ENCODE data around the gene MXD3.
"Not testable (repeated sequence)": the region's sequence is repeated elsewhere in the genome, so short reads cannot be mapped to it uniquely, and the experiment has no call there.

The MXD3 gene, protein sequence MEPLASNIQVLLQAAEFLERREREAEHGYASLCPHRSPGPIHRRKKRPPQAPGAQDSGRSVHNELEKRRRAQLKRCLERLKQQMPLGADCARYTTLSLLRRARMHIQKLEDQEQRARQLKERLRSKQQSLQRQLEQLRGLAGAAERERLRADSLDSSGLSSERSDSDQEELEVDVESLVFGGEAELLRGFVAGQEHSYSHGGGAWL

DNA sequence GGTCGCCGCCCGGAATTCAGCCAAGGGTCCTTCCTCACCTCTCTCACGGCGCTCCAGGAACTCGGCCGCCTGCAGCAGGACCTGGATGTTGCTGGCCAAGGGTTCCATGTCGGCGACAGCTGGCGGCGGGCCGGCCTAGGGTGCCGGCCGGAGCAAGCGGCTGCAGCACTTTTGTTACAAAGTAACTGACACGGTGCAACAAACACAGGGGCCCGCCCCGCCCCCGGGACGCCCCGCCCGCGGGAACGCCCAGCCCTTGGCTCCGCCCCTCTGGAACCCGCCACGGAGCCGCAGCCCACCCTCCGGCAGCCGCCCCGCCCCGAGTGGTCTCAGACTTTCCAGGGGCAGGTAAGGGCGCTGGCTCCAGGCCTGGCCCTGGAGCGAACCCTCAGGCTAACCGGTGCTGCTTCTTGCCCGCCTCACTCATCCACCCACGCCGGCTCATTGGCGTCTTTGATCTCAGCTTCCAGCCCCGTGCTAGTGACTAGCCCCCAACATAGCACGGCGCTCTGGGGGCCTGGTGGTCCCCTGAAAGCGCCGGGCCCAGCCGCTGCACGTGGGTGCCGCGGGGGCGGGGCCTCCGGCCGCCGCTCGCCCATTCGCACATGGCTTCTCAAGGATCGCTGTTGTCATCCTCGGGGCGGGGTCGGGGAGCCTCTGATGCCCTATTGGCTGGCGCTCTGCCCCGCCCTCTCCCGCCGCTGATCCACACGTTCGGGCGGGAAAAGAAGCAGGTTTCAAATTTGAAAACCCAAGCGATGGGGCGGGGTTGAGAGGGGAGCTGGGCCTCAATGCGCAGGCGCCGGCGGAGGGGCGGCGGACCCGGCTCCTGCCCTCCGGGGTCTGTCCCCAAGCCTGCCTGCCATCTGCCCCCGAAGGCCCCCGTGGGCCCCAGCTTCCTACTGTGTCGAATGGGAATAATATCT is at the start of gene MXD3:
TSS of gene MXD3 (minus strand) at position 176 of the 926 bp plus-strand sequence. CDS start at position 108, 68 bp downstream.
- DNase-seq = peak; percentile 95

DNA sequence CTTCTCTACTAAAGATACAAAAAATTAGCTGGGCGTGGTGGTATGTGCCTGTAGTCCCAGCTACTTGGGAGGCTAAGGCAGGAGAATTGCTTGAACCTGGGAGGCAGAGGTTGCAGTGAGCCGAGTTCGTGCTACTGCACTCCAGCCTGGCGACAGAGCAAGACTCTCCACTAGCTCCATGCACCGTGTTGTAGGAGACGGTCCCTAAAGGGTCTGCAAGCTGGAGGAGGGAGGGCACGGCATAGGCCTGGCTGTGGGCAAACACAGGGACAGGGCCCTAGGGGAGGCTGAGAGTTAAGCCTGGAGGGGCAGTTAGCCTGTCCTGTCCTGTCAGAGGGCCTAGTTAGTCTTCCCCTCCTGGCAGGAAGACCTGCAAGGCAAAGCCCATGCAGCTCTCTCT is 49.0 kb upstream of the MXD3 start:
- not testable (repeated sequence) for DNase-seq

DNA sequence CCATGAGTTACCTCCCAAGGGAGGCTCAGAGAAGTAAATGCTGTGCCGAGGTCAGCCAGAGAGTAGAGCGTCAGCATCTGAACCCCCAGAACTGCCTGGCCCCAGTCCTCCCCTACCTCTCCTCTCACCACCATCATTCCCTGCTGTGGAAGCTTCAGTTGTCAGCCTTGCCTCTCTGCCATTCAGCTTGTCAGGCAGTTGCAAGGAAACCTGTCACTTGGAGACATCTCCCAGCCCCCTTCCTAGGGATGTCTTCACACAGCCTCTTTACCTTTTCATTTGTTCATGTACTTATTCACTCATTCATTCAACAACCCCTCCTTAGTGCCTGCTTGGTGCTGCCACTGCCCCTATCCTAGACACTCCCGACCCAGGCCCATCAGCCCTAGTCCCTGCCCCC is 48.2 kb upstream of the MXD3 start:
- no peak for DNase-seq

DNA sequence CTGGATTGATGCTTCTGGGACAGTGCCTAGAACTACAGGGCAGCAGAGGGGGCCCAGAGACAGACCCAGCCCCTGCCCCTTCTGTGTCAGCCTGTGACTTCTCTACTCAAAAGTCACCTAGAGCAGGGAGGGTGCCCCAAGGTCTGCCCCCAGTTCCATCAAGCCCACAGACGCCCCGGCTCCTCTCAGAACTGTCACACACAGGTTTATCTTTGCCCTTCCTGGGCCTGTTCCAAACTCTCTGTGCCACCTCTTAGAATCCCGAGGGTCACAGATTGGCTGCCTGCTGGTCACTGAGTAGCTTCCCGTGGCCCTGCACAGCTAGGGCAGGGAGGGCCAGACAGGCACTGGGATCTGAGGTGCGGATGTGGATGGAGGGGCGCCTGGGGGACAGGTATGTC is 47.8 kb upstream of the MXD3 start:
- DNase-seq = no peak

DNA sequence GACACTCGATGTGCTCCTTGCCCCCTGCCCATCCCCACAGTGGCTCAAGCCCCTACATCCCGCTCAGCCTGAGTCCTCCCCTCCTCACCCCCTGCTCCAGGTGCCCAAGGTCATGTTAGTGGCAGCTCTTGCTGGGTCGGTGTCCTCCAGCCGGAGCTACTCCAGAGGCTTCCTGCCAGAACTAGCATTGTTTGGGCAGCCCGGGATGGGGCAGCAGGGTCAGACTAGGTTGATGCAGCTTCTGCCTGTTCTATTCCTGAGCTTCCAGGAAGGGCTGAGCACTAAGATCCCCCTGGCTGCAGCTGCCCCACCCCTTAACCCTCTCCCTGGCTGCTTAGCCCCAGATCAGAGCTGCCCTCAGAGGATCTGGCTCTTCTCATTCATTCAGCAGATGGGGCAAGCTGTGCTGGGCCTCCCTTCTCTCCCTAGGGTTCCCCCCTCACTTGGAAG is 46.7 kb upstream of the MXD3 start:
- no peak for DNase-seq

DNA sequence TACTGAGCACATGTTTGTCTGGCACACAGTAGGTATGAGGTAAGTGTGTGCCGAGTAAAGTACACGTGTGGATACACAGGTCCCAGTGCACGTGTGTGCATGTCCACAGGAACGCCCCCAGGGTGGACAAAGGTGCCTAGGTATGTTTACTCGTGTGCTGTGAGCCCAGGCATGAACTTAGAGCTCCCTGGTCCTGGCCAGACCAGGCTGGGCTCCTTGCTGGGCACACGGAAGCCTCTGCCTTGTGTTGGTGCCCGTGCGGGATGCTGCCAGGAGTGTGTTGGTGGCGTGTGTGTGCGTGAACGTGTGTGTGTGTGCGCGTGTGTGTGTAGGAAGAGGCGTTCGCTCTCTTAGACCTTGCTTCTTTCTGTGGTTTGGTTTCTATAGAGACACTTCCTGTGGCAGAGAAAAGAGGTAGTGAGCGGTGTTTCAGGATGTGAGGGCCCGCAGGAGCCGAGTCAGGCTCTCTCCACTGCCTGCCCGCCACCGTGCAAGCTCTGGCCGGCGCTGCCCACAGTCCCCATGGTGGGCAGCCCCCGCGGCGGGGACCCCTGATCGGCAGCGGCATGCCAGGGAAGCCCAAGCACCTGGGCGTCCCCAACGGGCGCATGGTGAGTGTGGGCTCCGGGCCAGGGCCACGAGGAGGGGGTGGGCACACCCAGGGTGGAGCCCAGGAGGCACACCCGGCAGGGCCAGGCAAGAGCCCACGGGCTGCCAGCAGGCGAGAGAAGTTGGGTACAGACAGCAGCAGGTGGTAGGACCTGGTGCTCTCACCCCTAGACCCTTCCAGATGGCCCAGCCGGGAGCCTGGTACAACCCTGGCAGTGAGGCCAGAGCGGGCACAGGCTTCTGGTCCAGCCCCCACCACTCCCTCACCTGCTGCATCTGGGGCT is 46.0 kb upstream of the MXD3 start, which contains the start of gene RGS14:
TSS of gene RGS14 (plus strand) at position 466 of the 893 bp plus-strand sequence. CDS start at position 567, 101 bp downstream.
- DNase-seq = peak; percentile 86

DNA sequence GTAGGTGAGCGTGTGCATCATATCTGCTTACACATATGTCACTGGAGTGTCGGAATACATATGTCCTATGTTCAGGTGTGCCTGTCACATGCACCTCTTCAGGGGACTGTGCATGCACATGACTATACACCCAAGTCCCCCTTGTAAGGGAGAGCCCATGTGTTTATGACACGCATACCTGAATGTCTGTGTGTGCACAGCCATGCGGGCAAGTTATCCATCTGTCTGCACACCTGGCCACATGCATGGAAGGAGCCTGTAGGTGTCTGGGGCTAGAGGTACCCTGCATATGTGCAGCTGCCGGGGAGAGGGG is 45.4 kb upstream of the MXD3 start:
- no peak for DNase-seq

DNA sequence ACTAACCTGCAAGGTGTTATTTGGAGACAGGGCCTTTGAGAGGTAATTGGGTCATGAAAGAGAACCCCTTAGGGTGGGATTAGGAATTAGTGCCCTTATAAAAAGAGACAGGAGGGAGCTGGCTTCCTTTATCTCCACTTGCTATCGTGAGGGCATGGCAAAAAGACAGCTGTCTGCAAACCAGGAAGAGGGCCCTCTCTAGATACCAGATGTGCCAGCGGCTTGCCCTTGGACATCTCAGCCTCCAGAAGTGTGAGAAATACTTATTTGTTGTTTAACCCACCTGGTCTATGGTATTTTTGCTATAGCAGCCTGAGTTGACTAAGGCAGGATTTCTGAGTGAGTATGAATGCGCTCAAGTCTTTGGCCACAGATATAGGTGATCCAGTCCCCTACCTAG is 45.0 kb upstream of the MXD3 start:
- DNase-seq = no peak

DNA sequence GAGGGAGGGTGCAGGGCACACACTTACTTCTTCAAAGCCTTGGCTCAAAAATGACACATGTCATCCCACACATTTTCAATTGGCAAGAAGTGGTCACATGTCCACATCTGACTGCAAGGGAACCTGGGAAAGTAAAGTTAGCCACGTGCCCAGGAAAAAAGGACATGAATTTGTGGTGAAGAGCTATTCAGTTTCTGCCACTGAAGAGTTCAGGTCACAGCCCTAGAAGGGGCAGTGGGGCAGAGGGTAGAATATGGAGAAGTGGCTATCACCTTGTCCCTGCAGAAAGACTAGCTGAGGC is 44.1 kb upstream of the MXD3 start:
- DNase-seq = no peak

DNA sequence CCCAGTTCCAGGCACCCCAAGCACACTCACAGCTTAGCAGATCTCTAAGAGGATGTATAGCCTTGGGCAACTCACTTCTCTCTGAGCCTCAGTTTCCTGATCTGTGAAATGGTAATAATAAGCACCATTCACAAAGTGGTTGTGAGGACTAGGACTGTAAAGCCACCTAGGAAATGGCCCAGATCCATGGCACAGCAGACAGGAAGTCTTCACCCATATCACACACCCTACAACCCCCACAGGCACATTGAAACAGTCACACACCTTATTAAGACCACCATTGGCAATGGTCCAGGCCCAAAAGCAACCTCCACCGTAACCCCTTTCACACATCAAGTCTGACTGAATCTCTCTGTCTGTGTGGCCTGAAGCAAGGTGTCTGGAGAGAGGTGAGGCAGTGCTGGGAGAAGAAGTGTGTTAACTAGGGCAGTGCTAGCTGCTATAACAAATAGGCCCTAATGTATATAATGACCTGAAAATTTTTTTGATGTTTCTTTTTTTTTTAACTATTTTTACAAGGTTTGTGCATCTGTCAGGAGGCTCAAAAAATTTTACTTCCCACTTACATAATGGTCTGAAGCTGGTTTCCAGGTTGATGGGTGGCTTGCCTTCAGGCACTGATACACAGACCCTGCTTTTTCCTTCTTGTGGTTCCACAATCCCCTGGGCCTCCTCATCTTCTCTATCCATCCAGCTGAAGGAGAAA is 43.6 kb upstream of the MXD3 start:
- DNase-seq = no peak

DNA sequence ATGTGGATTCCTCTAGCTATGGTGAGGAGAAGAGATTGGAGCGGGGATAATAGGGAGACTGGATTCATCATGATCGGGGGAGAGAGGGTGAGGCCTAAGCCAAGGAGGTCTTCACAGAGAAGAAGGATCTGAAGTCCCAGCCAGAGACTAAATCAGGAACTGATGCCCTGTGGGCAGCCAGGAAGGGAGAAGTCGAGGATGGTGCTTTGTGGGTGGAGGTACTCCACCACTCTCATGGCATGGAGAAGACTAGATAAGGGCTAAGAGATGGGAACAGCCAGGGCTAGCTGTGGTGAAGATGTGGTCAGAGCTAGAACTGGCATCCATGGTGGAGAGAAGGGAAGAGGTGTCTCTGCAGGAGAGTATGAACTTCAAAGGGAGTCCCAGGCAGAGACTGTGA is 43.0 kb upstream of the MXD3 start:
- no peak for DNase-seq

DNA sequence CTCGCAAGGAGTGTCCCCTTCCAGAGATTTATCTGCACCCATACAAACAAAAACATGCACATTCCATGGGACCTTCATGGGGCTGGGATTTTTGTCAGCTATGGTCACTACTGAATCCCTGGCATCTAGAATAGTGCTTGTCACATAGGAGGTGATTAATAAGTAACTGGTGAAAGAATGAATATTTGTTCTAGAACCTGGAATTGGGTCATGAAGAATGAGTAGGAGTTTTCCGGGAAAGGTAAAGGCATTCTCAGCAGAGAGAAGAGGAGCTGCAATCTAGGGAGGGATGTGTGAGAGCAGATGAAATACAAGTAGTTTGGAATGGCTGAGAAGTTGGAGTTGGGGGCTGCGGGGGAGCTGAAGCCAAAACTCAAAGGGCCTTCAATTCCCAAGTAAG is 42.6 kb upstream of the MXD3 start:
- no peak for DNase-seq

DNA sequence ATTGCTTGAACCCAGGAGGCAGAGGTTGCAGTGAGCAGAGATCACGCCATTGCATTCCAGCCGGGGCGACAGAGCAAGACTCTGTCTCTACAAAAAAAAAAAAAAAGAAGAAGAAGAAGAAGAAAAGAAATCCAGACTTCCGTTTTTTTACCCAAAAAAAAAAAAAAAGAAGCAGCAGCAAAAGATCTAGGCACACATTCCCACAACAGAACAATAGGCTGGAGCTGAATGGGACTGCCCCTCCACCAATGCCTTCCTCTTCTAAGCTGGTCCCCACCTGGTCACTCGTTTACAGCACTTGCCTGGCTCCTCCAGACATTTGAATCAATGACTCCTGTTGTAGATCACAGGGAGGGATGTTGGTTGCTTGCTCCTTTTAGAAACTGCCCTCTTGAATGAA is 41.4 kb upstream of the MXD3 start:
- DNase-seq = no peak

DNA sequence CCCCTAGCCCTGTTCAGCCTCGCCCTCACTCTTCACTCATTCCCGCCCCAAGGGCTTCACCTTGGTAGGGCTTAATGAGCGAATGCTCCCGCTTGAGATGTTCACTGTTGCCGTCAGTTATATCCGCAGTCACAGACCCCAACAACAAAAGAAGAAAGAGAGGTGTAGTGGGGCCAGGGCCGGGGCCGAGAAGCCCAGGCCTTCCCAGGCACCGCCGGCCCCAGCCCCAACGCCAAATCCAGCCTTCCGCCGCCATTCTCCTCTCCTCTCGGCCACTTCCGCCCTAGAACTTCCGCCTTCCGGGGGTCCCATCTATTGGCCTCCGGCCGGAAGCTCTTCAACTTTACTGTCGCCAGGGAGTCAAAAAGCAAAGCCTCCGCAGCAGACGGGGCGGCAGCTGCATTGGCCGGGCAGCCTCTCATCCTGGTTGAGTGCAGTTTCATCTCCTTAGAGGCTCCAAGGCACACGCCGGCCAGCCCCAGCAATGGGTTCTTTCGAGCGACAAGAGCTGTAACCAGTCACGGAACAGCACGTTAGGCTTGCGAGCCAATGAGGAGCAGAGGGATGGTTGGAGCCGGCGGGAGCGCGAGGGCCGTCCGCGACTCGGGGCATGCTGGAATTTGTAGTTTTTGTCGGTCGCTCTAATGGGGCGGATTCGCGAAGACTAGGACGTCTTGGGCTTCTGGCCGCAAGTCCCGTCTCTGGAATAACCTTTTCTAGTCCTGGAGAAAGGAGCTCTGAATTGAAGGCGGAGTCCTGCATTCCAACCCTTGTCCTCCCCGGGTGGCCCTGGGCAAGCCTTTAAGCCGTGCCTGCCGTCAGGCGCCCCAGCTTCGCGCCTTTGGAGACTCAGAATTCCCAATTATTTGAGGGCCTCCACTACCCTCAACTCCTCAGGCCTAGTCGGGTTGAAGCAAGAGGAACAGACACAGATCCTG is 40.0 kb upstream of the MXD3 start, which contains the start of gene LMAN2:
TSS of gene LMAN2 (minus strand) at position 277 of the 938 bp plus-strand sequence. CDS start at position 256, 21 bp downstream.
- DNase-seq = peak; percentile 98

DNA sequence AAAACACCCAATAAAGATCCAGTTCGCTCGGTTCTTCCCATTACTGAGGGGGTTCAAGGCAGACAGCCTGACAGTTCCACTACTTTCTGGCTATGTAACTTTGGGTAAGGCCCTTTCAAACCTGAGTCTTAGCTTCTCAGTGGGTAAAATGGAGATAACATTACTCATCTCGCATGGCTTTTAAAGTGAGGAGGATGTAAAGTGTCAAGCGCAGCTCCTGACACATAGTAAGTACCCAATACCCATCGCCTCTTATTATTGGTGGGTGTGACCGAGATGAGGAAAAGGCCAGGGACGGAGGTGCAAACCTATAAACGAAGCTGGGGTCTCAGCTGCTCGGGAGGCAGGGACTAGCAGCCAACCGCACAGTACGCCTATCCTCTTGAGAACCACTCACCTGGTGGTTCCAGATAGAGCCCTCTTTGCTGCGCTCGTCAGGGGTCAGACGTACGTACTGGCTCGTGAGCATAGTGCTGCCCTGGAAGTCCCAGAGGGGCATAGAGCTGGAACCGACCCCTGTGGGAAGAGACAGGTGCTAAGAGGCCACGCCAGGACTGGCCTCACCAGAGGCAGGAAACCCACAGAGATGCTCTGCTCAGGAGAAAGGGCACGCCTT is 39.2 kb upstream of the MXD3 start:
- DNase-seq = no peak

DNA sequence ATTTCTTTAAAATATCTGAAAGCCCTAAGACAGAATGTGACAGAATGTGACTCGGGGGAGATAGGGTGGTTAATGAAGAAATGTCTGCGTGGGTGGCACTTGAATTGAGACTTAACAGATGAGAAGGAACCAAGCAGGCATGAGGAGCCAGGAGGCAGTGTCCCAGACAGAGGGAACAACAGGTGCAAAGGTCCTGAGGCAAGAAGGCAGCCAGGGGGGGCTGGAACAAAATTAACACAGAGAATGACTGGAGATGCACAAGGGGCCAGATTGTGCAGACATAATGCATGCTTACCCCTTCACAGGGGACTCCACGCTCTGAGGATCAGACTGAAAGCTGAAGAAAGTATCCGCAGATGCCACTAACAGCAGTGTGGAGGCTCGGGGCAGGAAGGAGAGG is 38.1 kb upstream of the MXD3 start:
- DNase-seq = no peak

DNA sequence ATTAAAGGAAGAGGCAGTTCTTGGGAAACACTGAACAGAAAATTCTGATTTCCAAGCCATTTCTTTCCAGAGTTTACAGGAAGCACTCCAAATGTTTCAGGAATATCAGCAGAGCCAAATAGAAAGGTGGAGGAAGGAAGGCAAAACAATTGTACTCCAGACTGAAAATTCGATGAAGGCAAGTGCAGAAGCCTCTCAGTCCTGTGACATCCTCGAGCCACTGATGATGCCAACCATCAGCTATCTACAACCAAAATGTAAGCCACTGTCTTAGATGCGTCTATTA is 37.6 kb upstream of the MXD3 start:
- DNase-seq = no peak

DNA sequence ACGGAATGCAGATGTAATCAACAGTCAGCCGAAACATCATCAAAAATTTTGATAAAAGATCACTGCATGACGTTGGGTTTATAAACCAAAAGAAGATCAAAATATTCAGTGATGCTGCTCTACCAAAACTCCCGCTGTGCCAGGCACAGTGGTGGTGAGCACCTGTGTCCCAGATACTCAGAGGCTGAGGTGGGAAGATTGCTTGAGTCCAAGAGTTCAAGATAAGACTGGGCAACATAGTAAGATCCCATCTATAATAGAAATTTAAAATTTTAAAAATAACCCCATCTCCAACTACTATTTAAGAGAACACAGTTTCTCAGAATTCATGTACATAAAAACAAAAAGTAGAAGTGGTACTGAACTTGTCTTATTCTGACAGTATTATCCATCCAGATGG is 36.0 kb upstream of the MXD3 start:
- no peak for DNase-seq

DNA sequence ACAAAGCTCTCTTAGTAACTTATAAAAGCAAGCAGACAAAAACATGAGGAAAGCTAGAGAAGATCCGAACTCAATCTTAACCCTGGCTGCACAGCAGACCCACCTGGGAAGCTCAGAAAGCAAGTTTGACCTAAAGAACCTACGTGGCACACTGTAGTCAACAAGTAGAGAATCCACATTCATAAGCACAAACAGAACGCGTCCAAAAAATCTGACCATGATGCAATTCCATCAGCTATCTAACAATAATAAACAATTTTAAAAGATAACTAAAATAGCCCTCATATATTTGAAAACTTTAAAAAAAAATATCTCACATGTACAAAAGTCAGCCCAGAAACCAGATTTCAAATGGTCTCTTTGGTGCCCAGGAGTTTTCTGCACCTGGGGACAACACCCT is 35.1 kb upstream of the MXD3 start:
- DNase-seq = no peak

DNA sequence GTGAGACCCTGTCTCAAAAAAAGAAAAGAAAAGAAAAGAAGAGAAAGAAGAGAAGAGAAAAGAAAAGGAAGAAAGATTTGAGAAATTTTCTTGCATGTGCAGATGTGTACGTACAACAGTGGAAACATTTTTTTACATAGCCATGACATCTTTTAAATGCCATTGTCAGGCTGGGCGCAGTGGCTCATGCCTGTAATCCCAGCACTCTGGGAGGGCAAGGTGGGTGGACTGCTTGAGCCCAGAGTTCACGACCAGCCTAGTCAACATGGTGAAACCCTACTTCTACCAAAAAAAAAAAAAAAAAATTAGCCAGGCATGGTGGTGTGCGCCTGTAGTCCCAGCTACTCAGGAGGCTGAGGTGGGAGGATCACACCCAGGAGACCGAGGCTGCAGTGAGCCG is 33.2 kb upstream of the MXD3 start:
- no peak for DNase-seq

DNA sequence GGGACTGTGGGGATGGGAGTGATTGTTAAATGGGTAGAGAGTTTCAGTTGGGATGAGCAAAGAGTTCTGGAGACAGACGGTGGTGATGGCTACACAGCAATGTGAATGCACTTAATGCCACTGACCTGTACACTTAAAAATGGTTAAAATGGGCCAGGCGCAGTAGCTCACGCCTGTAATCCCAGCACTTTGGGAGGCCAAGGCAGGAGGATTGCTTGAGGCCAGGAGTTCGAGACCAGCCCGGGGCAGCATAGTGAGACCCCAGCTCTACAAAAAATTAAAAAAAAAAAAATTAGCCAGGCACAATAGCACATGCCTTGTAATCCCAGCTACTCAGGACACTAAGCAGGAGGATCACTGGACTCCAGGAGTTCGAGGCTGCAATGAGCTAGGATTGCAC is 32.1 kb upstream of the MXD3 start:
- DNase-seq = no peak
